NCI-H446 treated with DMSO at 0.1 percent for 48 hours (cell line): Measurements from ENCODE around the gene LRRC8D.

Source experiments
- DNase-seq: peaks from one replicate; lab custom pipeline; 2025; lab: John Stamatoyannopoulos, UW

The LRRC8D gene

DNA sequence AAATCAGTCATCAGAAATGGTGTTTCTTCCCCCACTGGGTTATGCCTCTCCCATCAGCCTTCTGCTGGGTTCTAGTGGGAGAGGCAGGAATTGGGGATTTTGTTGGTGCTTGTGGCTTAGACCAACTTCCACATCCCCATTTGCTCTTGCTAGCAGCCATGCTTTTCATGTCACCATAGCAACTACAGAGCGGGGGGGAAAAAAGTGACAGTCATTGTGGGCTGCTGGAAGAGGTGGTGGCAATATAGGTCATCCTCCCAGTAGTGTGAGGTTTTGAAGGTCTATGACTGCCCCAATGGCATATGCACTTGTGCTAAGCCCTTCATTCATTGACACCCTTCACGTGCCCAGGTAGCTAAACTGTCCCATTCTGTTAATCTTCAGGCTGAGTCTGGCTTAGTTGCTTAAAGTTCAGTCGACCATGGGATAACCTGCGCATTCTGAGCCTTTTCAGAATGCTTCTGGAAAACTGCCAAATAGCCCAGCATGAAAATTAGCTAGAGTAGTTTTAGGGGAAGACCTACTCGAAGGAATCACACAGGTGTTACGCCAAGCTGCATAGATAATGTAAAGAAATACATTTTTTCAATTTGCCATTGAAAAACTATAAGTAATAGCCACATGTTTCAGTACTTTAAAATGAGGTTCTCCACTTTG is 120.4 kb downstream of the LRRC8D start:
- no peak for DNase-seq

DNA sequence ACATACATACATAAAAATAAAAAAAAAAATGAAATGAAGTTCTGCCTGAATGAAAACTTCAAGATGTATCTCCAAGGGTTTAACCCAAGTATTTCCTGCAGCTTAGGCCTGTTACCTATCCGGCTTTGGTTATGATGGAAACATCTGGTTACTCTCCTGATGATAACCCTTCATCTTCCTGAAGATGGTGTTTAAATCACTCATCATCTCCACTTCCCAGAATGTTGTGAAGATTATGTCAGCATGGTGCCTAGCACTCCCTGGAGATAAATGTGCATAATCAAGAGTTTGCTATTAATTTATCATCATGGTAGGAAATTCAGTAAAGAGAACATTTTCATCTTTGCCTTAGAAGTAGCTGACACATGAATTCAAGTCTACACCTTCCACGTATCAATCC is 121.2 kb downstream of the LRRC8D start:
- DNase-seq = no peak

DNA sequence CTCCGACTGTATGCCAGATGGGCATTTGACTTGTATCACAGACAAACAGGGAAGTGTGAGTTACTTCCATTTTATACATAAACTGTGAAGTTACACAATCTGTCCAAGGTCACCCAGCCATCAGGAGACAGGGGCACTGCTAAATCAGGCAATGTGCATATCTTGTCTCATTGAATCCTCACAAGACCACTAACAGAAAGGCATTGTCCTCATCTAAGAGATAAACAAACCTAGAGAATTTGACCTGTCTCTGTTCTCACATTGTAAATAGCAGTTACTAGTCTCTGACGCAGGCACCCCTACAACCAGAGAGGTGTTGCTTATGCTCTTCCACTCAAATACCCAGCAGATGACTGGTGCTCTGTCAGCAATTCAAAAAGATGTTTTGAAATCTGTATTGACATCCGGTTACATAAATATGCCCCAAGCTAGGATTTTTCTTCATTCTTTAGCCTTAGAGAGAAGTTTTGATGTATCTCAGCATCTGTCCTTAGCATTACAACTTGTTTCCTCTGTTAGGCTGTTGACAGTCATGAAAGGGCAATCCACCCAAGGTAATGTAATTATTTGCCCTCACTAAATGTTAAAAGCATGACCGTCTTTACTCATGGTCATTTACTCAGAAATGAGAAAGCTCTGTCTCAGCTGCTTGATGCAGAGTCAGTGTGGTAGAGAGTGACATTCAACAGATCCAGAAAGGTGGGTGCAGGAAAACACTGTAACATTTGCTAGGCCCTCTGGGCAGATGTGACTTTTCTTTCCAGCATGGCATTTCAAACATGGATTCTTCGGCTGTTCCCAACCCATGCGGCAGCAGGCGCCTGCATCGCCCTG is 122.2 kb downstream of the LRRC8D start:
- DNase-seq = no peak

DNA sequence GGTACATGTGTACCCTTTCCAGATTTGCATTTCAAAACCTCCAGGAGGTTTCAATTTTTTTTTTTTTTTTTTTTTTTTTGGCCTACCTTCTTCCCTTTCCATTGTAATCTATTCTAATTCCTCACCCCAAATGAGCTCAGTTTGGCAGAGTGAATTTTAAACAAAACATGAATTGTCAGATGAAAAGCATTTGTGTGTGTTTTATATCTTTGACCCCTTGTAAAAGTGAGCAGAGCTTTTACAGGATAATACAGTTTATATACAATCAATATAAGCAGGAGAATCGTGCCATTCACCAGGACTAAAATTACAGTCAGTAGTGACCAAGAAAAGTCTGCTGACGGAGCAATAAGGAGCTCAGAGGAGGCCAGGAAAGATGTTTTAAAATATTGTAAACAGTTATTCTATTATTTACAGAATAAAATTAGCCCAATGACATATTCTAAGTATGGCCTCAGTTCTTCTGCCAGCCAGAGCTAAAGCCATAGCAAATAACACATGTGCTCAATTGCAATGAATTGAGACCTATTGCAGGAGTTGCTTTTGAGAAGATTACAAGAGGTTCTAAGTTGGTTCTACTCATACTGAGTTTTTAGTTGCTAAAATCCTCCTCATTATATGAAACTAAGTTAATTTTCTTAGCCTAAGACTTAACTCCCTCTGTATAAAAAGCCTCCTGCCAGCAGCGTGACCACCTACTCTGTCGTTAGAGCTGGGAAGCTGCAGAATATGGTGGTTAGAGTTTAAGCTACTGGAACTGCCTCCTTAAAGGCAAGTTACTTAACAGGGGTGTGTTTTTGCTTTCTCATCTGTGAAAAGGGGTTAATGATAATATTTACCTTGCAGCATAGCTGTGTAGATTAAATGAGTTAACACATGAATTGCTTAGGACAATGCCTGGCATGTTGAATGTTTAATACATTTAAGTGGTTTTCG is 123.3 kb downstream of the LRRC8D start:
- no peak for DNase-seq

DNA sequence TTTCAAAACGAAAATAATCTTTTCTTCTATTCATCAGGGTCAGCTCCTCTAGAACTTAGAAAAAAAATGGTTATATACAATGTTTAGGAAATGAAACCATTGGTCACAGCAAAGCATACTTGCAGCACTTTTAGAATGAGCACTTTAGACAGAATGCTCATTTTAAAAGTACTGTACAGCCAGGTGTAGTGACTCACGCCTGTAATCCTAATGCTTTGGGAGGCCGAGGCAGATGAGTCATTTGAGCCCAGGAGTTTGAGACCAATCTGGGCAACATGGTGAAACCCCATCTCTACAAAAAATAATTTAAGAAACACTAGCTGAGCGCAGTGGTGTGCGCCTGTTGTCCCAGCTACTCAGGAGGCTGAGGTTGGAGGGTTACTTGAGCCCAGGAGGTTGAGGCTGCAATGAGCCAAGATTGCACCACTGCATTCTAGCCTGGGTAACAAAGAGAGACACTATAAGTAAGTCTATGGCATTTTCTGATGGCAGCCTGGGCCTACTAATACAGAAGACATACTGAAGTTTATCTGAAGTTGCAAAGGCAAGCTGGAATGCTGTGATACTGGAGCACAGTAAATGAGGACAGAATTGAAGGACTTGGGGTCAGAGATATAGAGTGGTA is 125.1 kb downstream of the LRRC8D start:
- DNase-seq = no peak

DNA sequence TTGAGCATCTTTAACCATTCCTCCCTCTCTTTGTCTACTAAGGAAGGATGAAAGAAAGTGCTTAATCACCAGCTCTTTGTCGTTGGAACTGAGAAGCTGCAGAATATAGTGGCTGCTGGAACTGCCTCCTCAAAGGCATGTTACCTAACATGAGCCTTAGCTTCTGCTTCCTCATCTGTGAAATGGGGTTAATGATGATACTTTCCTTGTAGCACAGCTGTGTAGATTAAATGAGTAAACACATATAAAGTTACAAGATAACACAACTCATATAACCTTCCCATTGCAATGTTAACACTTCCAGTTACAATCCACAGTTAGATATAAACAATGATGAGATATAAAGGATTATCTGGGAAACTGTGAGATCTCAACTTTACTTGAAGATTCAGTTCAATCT is 125.7 kb downstream of the LRRC8D start:
- no peak for DNase-seq

DNA sequence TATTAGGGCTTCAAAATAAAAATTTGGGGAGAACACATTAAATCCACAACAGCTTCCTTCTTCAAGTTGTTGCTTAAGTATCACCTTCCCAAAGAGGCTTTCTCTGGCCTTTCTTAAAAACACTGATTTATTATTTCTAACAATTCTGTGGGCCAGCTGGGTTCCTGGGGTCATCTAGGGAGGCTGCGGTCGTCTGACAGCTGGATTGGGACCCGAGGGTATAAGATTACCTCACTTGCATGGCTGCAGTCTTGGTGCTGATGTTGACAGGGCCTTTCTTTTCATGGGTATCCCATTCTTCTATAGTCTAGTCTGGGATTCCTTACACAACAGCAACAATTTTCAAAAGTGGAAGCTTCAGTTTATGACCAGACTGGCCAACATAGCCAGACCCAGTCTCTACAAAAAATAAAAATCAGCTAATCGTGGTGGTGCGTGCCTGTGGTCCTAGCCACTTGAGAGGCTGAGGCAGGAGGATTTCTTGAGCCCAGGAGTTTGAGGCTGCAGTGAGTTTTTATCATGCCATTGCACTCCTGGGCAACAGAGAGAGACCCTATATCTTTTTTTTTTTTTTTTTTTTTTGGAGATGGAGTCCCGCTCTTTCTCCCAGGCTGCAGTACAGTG is 128.0 kb downstream of the LRRC8D start:
- no peak for DNase-seq

DNA sequence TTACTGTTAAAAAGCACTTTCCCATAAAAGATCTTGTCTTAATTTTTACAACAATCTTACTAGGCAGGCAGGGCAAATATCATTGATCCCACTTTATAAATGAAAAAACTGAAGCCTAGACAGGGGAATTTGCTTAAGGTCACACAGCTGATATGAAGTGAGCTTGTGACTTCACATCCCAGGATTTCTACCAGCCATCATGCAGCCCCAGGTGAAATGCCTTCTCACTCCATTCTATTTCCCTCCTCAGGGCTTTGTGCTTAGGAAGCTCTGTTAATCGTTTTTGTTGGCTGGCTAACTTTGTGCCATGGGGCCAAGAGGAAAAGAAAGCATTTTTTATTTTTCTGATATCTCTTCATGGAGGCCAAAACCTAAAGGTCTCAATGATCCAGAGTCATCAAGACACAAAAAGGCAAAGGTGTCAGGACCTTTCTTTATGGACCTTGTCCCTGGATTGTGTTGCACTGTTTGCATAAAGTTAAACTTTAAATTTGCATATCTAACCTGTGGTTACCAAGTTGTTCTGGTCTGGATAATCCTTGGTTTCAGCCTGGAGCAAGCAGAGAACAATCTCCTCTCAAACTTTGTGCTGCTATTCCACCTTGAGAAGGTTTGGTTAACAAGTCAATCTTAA is 129.3 kb downstream of the LRRC8D start:
- DNase-seq = no peak

DNA sequence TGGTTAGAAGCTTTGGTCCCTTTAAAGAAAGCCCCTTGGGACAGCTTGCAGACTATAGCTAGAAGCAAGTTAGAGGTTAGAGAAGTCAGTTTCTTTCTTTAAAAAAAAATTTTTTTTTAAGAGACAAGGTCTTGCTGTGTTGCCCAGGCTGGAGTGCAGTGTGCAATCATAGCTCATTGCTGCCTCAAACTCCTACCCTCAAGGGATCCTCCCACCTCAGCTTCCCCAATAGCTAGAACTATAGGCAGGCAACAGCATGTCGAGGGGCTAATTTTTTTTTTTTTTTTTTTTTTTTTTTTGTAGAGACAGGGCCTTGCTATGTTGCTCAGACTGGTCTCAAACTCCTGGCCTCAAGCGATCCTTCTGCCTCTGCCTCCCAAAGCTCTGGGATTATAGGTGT is 129.9 kb downstream of the LRRC8D start:
- DNase-seq = no peak

DNA sequence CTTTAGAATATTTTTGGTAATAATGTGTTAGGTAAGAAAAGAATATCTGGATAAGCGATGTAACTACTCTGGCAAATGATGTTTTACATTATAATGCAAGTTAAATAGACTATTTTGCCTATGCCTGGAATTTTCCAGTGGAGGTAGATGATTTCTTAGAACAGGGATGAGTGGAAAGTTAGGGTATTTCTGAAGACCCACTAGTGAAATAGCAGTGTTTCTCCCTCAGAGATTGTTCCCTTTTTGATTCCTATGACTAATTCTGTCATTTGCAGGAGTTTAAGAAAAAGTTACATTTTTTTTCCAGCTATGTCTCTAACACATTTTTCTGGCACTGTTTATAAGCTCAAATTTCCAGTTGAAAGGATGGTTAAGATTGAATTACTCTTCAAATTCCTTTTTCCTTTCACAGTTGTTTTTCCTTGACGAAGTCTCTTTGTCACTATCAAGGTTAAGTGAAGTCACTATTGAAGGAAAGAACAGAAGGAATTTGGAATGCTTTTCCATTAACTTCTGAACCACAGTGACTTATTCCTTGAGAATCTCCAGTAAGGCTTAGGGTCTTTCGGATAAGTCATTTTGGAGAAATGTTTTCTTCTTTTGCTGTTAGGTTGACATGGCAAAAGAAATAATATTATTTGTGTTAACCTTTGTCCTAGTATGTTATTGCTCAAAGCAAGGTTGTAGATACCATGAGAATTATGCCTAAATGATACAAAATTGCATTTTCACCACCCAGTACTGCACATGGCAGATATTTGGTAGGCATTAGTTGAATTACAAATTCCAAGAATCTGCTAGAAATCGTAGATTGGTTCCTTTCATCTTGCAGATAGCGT is 131.2 kb downstream of the LRRC8D start:
- DNase-seq = no peak

DNA sequence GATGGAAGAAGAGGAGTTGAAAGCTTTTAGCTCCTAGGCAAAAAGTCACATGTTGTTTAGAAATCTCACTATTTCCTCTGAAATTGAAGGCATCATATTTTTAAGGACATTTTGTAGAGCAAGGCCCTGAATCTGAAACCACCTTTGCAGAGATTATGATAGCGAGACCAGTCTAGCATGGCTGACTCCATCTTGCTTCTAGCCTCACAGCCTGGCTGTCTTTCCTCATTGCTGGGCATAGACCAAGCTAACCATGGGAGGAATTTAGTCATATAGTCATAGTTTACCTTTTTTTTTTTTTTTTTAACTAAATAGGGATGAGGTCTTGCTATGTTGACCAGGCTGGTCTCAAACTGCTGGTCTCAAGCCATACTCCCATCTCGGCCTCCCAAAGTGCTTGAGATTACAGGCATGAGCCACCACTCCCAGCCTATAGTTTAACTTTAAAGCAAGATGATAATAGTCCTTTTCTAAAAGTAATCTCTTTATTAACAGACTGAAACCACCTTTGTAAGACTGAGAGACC is 131.8 kb downstream of the LRRC8D start:
- DNase-seq = no peak

DNA sequence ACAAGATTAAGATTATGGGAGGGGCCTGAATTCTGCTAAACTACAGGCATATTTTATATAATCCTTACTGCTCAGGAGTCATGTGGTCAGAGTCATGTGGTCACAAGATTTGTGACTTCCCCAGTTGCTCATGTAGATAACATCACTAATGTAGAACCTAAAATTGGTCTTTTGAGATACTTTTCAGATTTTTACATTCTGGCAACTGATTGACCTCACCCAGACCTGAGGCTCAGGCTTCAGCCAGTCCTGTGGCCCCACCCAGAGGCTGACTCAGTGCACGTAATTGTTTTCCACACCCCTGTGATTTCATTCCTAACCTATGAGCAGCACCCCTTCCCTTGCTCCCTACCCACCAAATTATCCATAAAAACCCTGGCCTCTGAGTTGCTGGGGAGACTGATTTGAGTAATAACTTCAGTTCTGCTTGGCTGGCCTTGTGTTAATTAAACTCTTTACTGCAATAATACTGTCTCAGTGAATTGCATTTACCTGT is 132.3 kb downstream of the LRRC8D start:
- no peak for DNase-seq

DNA sequence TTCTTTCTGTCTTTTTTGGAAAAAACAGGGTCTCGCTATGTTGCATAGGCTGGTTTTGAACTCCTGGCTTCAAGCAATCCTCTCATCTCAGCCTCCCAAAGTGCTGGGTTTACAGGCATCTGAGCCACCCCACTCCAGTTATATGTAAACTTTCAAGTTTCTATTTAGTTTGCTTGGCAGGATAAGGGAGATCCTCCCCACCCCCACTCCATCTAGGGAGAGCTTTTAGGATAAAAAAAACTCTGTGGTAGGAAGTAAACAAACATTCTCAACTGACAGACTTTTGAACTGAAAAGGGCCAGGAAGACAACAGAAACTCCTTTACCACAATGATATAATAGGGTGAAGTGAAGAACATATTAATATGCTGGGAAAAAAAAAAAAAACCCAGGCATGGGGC is 133.1 kb downstream of the LRRC8D start:
- DNase-seq = no peak

DNA sequence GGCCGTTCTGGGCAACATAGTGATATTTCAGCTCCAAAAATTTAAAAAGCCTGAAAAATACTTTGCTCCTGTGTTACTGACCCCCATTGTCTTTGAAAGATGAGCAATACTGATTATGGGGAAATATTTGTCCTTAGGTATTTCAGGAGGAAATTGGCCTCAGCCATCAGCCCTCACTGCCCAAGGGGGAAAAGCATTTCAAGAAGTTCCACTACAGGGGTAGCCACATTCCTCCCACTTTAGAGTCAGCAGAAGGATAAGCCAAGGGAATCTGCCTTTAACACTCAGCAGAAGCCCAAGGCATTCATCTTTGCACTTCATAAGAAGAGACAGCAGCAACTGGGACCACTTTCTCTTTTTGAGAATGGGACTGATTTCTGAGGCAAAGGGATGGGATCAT is 133.6 kb downstream of the LRRC8D start:
- no peak for DNase-seq

DNA sequence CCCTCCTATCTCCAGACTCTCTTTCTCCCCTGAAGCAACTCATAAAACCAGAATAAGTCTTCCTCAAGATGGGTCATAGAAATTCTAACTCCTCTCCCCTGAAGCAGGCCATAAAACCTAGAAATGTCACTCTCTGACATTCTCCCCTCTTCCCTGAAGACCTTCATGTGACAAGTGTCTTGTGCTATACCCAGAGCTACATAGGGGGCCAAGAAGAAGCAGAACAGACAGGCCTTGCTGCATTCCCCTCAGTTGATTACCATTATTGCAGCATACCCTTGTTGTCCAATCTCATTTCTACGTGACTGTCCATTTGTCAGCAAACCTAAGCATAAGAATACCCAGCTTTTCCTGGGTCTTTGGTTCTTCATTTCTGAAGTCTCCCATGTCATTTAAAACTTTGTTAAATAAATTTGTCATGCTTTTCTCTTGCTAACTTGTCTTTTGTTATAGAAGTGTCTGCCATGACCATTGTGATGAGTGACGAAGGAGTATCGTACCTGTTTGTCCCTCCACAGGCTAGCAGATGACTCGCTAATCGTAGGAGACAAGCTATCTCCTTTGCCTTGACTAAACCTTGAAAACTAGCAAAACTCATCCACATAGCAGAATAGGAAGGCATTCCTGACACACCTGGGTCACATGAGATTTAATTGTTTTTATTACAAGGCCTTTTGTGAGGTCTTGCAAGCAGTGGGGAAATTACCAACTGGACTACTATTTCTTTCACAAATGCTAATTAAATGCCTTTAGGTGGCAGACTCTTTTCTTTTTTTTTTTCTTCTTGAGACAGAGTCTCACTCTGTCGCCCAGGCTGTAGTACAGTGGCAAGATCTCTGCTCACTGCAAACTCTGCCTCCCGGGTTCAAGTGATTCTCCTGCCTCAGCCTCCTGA is 134.7 kb downstream of the LRRC8D start:
- DNase-seq = no peak

DNA sequence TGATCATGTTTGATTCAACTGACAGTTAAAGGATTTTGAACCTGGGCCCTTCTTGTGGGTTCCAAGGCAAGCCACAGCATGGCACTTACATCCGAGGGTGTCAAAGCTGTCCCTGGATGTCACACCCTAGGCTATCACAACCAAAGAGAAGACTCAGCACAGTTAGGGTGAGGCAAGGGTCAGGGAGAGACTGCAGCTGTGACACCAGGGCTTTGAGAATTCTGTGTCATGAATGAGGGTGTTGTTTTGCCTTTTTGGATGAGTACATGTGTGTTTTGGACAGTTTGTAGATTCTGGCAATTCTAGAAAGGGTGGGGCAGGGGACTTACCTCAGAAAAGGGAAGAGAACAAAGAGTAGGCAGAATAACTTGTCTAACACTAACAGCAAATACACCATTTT is 136.3 kb downstream of the LRRC8D start:
- no peak for DNase-seq

DNA sequence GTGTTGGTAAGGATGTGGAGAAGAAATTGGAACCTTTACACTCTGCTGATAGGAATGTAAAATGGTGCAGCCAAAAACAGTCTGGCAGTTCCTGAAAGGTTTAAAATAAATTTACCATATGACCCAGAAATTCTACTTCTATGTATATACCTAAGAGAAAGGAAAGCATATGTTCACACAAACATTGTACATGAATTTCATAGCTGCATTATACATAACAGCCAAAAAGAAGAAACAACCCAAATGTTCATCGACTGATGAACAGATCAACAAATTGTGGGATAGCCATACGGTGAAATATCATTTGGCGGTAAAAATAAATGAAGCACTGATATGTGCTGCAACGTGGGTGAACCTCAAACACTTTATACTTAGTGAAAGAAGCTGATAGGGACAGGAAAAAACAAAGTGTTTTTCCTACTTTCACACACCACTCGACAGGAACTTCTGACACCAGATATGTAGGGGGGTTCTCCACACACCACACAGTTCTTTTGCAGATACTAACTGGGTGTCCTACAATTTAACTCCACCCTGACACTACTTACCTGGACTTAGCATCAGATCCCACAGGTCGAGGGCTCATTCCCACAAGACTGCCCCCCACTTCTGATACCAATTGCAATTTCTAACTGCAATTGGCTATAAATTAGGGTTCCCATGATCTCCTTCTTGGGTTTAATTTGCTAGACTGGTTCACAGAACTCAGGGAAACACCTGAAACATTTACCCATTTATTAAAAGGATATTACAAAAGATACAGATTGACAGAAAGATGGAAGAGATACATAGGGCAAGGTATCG is 138.2 kb downstream of the LRRC8D start:
- DNase-seq = no peak

DNA sequence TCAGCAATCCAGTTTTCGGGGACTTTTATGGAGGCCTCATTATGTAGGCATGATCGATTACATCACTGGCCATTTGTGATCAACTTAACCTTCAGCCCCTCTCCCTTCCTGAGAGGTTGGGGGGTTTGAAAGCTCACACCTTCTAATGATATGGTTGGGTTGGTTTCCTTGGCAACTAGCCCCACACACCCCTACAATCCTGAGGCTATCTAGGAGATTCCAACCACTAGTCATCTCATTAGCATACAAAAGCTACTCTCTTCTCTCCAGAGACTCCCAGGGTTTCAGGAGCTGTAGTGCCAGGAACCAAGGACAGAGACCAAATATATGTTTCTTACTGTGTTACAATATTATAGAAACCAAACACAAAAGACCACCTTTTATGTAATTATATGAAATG is 138.9 kb downstream of the LRRC8D start:
- no peak for DNase-seq
